ENCODE data around the gene ERBIN.
"Not testable (repeated sequence)": the region's sequence is repeated elsewhere in the genome, so short reads cannot be mapped to it uniquely, and the experiment has no call there.

Gene ERBIN

DNA sequence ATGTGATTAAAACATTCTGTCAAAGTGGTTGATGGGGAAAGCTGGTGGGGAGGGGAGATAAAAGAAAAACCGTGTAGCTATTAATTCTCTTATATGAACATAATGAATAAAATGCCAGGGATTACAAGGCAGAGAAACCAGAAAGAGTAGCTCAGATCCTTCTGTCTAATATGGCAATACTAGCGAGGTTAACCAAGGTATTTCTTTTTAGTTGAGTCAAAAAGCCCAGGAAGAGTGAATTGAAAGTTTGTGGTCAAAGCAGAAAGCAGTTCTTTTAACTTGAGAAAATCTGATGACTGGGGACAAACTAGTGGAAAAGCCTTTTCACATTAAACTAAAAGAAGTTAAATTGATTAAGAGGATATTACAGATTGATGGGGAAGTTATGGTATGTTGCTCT, 76.0 kb downstream of the ERBIN start:
- no peak for DNase-seq (ENCODE audit: low read depth)

DNA sequence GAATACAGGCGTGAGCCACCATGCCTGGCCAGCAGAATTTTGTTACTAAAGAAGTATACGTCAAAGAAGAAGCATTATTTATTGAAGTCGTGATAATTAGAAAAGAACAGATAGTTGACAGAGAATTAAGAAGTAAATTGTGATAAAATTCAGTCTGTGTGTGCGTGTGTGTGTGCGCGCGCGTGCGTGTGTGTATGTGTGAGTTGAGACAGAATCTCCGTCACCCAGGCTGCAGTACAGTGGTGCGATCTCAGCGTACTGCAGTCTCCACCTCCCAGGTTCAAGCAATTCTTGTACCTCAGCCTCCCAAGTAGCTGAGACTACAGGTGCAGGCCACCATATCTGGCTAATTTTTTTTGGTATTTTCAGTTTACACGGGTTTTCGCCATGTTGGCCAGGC, 77.8 kb downstream of the ERBIN start:
- DNase-seq (ENCODE audit: low read depth), result no peak

DNA sequence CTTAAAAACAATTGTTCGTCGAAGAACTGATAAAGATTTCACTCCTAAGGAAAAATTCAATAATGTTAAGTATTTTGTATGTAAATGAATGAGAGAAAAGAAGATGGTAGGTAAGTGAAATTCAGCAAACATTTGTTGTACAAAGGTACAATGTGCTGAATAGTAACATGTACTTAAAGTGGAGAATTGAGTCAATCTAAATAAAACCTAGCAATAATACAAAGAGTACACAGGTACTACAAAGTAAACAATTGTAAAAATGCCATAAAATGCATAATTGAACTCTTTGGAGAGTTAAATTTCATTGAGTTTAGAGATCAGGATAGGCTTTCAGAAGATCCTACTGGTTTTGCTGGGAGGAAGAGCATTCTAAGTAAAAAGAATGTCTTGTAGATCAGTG, 82.9 kb downstream of the ERBIN start:
- DNase-seq (ENCODE audit: low read depth), result no peak

DNA sequence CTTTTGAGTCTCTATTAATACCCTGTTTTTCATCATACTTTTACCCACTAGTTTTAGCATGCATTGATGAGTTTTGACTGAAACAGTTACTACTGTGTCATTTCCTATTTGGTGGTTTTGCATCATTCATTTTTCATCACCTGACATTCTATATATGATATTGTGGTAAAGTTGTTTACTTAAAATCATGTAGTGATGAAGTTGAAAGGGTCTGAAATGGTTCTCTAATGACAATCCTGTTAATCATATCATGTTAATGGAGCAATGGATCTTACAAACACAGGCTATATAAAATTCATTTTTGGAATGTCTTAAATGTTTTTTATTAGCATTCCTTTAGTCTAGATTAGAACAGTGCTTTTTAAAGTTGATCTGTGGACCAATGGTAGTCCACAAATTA, 84.1 kb downstream of the ERBIN start:
- no peak for DNase-seq (ENCODE audit: low read depth)

GRCh38 chr5:66012271-66012670, 85.9 kb downstream of the ERBIN start:
- DNase-seq (ENCODE audit: low read depth), result no peak

- DNase-seq (ENCODE audit: low read depth), result no peak
Measured at GRCh38 chr5:66013397-66013796, 87.0 kb downstream of the ERBIN start.

DNA sequence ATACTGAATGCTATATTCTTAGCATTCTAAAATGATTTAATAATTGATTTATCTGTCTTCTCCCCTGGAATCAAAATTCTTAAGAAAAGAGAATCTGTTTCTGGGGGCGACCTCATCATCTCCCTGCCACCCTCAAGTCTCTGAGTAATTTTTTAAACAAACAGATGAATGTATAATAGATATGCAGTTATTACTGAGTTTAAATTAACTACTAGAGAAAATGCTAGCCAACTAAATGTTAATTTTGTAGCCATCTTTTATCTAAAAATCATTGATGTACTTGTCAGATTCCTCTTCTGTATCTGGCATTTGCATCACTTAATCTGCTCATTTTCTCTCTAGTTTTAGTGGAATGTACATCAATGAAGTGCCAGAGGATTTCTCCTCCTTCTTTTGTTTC, 87.5 kb downstream of the ERBIN start:
- DNase-seq (ENCODE audit: low read depth), result no peak

- no peak for DNase-seq (ENCODE audit: low read depth)
Measured at GRCh38 chr5:66015196-66015960, 89.0 kb downstream of the ERBIN start.

DNA sequence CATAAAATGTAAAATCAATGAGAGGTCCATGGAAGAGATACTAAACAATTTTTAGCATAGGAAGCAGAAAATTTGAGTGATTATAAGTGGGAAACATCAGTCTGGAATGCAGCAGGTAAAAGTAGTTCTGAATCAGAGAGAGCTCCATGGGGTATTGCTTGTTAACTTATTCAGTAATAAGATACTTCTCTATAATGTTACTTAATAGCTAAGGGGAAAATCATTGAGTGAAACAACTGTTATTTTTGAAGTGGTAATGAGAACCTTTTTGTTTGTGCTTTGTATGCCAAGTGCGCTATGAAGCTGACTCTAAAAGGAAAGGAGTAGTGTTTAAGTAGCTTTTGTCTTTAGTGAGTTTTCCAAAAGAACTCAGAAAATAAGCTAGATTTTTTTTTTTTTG, 95.2 kb downstream of the ERBIN start:
- DNase-seq (ENCODE audit: low read depth), result no peak

- DNase-seq (ENCODE audit: low read depth), result no peak
Measured at GRCh38 chr5:66039296-66039695, 112.9 kb downstream of the ERBIN start.

DNA sequence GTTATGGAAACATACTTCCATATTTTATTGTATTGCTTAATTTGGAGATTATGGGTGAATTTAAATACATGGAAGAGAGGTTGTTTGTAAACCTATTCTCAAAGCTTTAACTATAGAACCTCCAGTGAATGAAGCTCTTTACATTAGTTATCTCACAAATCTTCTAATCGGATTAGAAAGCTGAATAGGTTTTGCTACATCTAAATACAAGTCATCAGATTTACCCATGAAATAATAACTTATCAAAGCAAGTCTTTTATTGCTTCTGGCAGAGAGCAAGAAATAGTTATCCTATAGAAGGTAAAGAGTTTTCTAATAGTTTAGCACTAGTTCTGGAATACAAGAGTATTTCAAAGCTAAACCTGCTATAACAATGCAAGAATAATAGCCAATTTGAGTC, 113.3 kb downstream of the ERBIN start:
- DNase-seq (ENCODE audit: low read depth), result no peak

DNA sequence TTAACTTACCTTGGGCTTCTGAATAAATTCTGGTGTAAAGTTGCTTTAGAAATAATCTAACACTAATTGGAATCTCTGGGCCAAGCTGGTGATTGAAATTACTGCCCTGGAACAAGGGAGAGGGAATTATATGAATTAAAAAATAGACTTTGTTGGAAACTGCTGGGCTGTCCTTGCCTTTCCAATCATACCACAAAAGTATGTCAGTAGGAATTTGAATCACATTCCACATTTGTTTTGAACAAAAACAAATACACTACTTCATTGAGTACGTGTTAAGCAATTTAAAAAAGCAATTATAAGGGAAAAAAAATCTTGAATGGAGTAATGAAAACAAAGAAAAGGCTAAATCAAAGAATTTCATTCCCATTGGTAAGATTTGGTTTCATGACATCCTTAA, 115.3 kb downstream of the ERBIN start:
- no peak for DNase-seq (ENCODE audit: low read depth)

GRCh38 chr5:66057239-66057638, 130.9 kb downstream of the ERBIN start:
- DNase-seq (ENCODE audit: low read depth), result no peak

- DNase-seq (ENCODE audit: low read depth), result not testable (repeated sequence)
Measured at GRCh38 chr5:66061320-66061719, 134.9 kb downstream of the ERBIN start.

GRCh38 chr5:66063061-66063460, 136.7 kb downstream of the ERBIN start:
- DNase-seq (ENCODE audit: low read depth), result not testable (repeated sequence)

- DNase-seq (ENCODE audit: low read depth), result no peak
Measured at GRCh38 chr5:66066826-66067225, 140.5 kb downstream of the ERBIN start.

DNA sequence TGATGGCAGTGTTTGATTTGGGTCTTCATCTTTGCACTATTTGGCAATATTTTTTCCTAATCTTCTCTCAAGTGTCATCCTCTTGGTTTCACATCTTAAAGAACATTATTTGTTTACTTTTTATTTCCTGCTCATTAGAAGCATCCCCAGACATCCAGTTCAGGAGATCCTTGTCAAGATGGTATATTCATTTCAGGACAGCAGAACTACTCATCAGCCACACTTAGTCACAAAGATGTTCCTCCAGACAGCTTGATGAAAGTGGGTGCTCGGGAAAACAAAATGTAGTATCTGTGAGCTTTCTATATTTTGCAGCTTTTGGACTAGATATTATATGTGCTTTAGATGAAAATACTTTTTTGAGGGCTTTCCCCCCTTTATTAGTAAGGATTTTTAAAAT, 145.7 kb downstream of the ERBIN start:
- DNase-seq (ENCODE audit: low read depth), result no peak

- no peak for DNase-seq (ENCODE audit: low read depth)
Measured at GRCh38 chr5:66074901-66075300, 148.5 kb downstream of the ERBIN start.

GRCh38 chr5:66080664-66081063, 154.3 kb downstream of the ERBIN start:
- no peak for DNase-seq (ENCODE audit: low read depth)

DNA sequence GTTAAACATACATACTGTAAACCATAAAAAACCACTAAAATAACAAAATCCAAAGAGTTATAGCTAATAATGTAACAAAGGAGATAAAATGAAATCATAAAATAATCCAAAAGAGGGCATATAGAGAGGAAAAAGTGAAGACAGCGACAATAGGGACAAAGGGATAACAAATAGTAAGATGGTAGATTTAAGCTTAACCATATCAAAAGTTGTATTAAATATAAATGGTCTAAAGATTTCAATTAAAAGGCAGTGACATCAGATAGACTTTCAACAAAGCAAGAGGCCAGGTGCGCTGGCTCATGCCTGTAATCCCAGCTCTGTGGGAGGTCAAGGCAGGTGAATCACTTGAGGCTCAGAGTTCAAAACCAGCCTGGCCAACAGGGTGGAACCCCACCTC, 163.0 kb downstream of the ERBIN start:
- DNase-seq (ENCODE audit: low read depth), result no peak

GRCh38 chr5:66100851-66101250, 174.5 kb downstream of the ERBIN start:
- DNase-seq (ENCODE audit: low read depth), result no peak

DNA sequence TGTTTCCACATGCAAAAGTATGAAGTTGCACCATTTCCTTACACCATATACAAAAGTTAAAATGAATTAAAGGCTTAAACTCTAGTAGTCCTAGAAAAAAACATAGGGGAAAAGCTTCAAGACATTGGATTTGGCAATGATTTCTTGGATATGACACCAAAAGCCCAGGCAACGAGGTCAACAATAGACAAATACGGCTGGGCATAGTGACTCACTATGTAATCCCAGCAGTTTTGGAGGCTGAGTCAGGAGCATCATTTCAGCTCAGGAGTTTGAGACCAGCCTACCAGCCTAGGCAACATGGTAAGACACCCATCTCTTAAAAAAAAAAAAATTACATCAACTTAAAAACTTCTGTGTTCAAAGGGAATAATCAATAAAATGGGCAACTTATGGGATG, 186.8 kb downstream of the ERBIN start:
- DNase-seq (ENCODE audit: low read depth), result no peak

- DNase-seq (ENCODE audit: low read depth), result no peak
Measured at GRCh38 chr5:66118304-66118703, 191.9 kb downstream of the ERBIN start.

DNA sequence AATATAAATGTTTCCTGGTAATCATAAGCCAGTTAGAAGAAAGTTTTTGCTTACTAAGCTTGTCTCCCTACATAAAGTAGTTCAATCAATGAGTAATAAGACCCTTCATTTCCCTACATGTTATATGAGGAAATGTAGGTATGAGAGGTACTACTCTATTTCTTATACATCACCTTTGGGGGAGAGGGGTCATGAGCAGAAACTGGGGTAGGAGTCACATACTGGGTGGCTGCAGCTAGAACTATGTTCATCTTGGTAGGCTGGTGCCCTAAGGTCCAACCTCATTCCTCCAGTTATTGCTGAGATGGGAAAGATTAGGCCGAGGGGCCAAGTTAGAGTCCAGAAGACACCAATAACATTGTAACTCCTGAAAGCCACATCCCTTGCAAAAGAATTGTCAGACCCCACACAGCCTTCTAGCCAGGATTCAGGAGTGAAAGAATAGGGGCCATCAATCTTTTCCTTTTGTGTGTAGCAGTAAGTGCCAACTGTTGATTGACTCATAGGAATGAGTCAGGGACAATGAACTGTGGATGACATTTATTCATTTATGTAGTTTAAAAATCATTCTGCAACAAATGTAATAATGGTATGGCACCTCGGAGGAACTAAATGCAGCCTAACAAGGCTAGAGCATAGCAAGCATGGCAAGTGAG, 196.1 kb downstream of the ERBIN start:
- DNase-seq (ENCODE audit: low read depth), result no peak

Data from CMK (cell line).